K562 (cell line): Measurements from ENCODE around the gene RITA1. TPM values are rescaled to one million over a fixed set of nuclear protein-coding genes. Genes with fewer than 3 reads are reported as not detected.

Source experiments
- ATAC-seq: fragments of 200-7000 bp; cut with Tn5 transposase; 3 replicates; pipeline ENCODE4 v1.9.1; 2020; ENCODE audit warnings: moderate library complexity
- BruUV-seq: library from RNA; stranded (reverse); fragments of 400-500 nt; replicated peaks from 2 replicates; lab custom pipeline; 2021; lab: Mats Ljungman, UMichigan
- CTCF ChIA-PET: fragments of 300-600 bp; formaldehyde crosslinking; extraction: SDS; loops from one replicate; lab custom pipeline; 2021; ENCODE audit warnings: low intra/inter-chr PET ratio; lab: Yijun Ruan, JAX
- POLR2A ChIA-PET: fragments of 300-600, 350-650 bp; sonication (Branson Sonifier 250); formaldehyde crosslinking; extraction: SDS; loops from one replicate; lab custom pipeline; 2021; ENCODE audit warnings: antibody characterized with exemption, inconsistent platforms; lab: Yijun Ruan, JAX
- DNase-seq, 4 experiments: peaks; one replicate each; pipeline versions ENCODE4 v3.0.0 to v3.0.0-alpha.2; 2011 to 2018; ENCODE audit warnings: low spot score in 3 of 4, mixed read lengths in 3 of 4; ENCODE audit errors: extremely low read depth in 1 of 4
- FAIRE-seq: peaks from 2 replicates; lab custom pipeline; 2011; peaks lifted over from hg19 to GRCh38; lab: Jason Lieb, UNC
- H2AFZ ChIP-seq: 2 replicates; pipeline ENCODE4 v1.6.0; 2011; ENCODE audit warnings: low read depth, low read length, control low read depth, inconsistent platforms
- H3K27ac ChIP-seq: fragments of 200-600 bp; 3 replicates; pipeline ENCODE4 v1.8.0; 2011; ENCODE audit warnings: low read depth, mild to moderate bottlenecking, control low read depth, inconsistent platforms, low read length, moderate library complexity, mixed read lengths; ENCODE audit errors: extremely low read depth
- H3K27me3 ChIP-seq, 2 experiments: fragments of 300-600 bp in 1 of 2; 2 replicates in 1 of 2; 3 replicates in 1 of 2; pipeline versions ENCODE4 v1.6.0 to v1.8.0; 2011; ENCODE audit warnings: inconsistent platforms in 2 of 2, low read length in 2 of 2, mild to moderate bottlenecking in 1 of 2, mixed read lengths in 1 of 2, moderate library complexity in 1 of 2; ENCODE audit not compliant: control insufficient read depth in 2 of 2, insufficient read depth in 2 of 2
- H3K36me3 ChIP-seq: fragments of 300-600 bp; 3 replicates; pipeline ENCODE4 v1.8.0; 2011; ENCODE audit warnings: mild to moderate bottlenecking, low read length, inconsistent platforms; ENCODE audit not compliant: control insufficient read depth, insufficient read depth
- H3K4me1 ChIP-seq, 2 experiments: fragments of 200-600 bp in 1 of 2; replicated peaks in 1 of 2; 2 replicates in 1 of 2; 3 replicates in 1 of 2; pipeline versions ENCODE4 v1.5.1 to v1.8.0; 2011; ENCODE audit warnings: inconsistent platforms in 2 of 2, low read length in 2 of 2, mild to moderate bottlenecking in 1 of 2, mixed read lengths in 1 of 2, moderate library complexity in 1 of 2; ENCODE audit not compliant: control insufficient read depth in 2 of 2, insufficient read depth in 2 of 2
- H3K4me2 ChIP-seq: 2 replicates; pipeline ENCODE4 v1.6.1; 2011; ENCODE audit warnings: low read length, control low read depth, inconsistent platforms, mixed read lengths; ENCODE audit not compliant: insufficient read depth
- H3K4me3 ChIP-seq: fragments of 200-600 bp; sonication (generic), shearing (Covaris generic); 2 replicates; pipeline ENCODE4 v1.5.1; 2016; ENCODE audit warnings: control low read depth, inconsistent platforms
- H3K79me2 ChIP-seq: fragments of 200-600 bp; 3 replicates; pipeline ENCODE4 v1.8.0; 2011; ENCODE audit warnings: low read length, inconsistent platforms; ENCODE audit not compliant: control insufficient read depth, insufficient read depth
- H3K9ac ChIP-seq, 2 experiments: 2 replicates each; pipeline versions ENCODE4 v1.6.0 to v1.6.1; 2011; ENCODE audit warnings: low read depth in 2 of 2, low read length in 2 of 2, control low read depth in 1 of 2, inconsistent platforms in 1 of 2, mild to moderate bottlenecking in 1 of 2, mixed read lengths in 1 of 2; ENCODE audit not compliant: insufficient read depth in 1 of 2
- H3K9me1 ChIP-seq: one replicate; pipeline ENCODE4 v1.6.0; 2011; ENCODE audit warnings: inconsistent platforms, mild to moderate bottlenecking, low read length, moderate library complexity; ENCODE audit not compliant: control insufficient read depth, insufficient read depth
- H3K9me3 ChIP-seq: replicated peaks from 2 replicates; pipeline ENCODE4 v1.5.1; 2011; ENCODE audit warnings: low read depth, low read length, inconsistent platforms; ENCODE audit not compliant: control insufficient read depth, insufficient read depth
- H4K20me1 ChIP-seq: replicated peaks from 2 replicates; pipeline ENCODE4 v1.6.1; 2011; ENCODE audit warnings: low read length, inconsistent platforms, mixed read lengths; ENCODE audit not compliant: control insufficient read depth, insufficient read depth
- CREM ChIP-seq: IDR thresholded peaks from 2 replicates; pipeline ENCODE4 v1.6.1; 2014; ENCODE audit warnings: antibody characterized with exemption, low read depth
- DDX20 ChIP-seq: fragments of 450-650 bp; IDR thresholded peaks from 2 replicates; pipeline ENCODE4 v1.6.1; 2016; ENCODE audit warnings: missing genetic modification characterization, low read depth, mild to moderate bottlenecking, missing compliant biosample characterization, moderate library complexity
- NRF1 ChIP-seq, 2 experiments: fragments of 450-650 bp; IDR thresholded peaks in 1 of 2; conservative IDR thresholded peaks in 1 of 2; 2 replicates each; pipeline ENCODE4 v1.6.1; 2014; ENCODE audit warnings: mild to moderate bottlenecking in 2 of 2
- POLR2AphosphoS5 ChIP-seq: IDR thresholded peaks from 2 replicates; pipeline ENCODE4 v1.6.1; 2011; ENCODE audit warnings: mild to moderate bottlenecking, low read depth, low read length, moderate library complexity; ENCODE audit not compliant: control insufficient read depth, insufficient read depth
- RBM25 ChIP-seq: fragments of 200-400 bp; formaldehyde crosslinking; IDR thresholded peaks from 2 replicates; pipeline ENCODE4 v1.6.1; 2018; ENCODE audit warnings: low read length, low read depth, moderate library complexity; ENCODE audit not compliant: severe bottlenecking
- RBM39 ChIP-seq: fragments of 200-400 bp; formaldehyde crosslinking; optimal IDR thresholded peaks from 2 replicates; pipeline ENCODE3; 2018; ENCODE audit warnings: low read depth, low read length
- SRSF1 ChIP-seq: fragments of 200-400 bp; formaldehyde crosslinking; IDR thresholded peaks from 2 replicates; pipeline ENCODE4 v1.6.1; 2017; ENCODE audit warnings: mild to moderate bottlenecking, low read depth, low read length, moderate library complexity
- ZNF23 ChIP-seq: fragments of 250-450 bp; sonication (Bioruptor Pico); IDR thresholded peaks from 2 replicates; pipeline ENCODE4 v1.4.0; 2020; ENCODE audit warnings: mild to moderate bottlenecking
- WGBS: fragments of 100-300 bp; shearing (Covaris generic); methylation state at CpG from one replicate; pipeline ENCODE4 v1.1.6; 2016; ENCODE audit warnings: low coverage, mixed read lengths; ENCODE audit not compliant: insufficient coverage; ENCODE audit errors: missing lambda C conversion rate; 5-methylcytosine and 5-hydroxymethylcytosine counted together
- in situ Hi-C: fragments of 300-500 bp; cut with MboI; formaldehyde crosslinking; loops from 4 replicates; pipeline ENCODE4 v1.15.0; 2018; ENCODE audit warnings: inconsistent platforms, mixed read lengths
- intact Hi-C: fragments of 100-400 bp; cut with micrococcal nuclease; formaldehyde crosslinking; loops from 2 replicates; pipeline ENCODE4 v1.14.2; 2022
- polyA plus RNA-seq, 8 experiments: library from polyadenylated mRNA; depleted of rRNA in 4 of 8; stranded (reverse) in 5 of 8; unstranded in 3 of 8; fragments of >200 nt; fragmentation: Nextera tagmentation in 2 of 8; fragmentation: Illumina TruSeq in 1 of 8; extraction: Ambion mirVana in 2 of 8; extraction: Trizol in 1 of 8; gene quantifications; 2 replicates each; pipeline versions ENCODE4 v1.2.1 to v1.2.3, GENCODE V29; 2011 to 2014; ENCODE audit warnings: inconsistent platforms in 1 of 8, missing spikeins in 1 of 8
- total RNA-seq, 7 experiments: library from RNA; depleted of rRNA in 6 of 7; stranded (reverse); fragments of >200 nt in 6 of 7; fragmentation: Illumina TruSeq in 2 of 7; extraction: Trizol in 2 of 7; gene quantifications; 2 replicates each; pipeline versions ENCODE4 v1.2.1 to v1.2.3, GENCODE V29; 2011 to 2021; ENCODE audit warnings: low replicate concordance in 1 of 7
- TF ChIP-seq, protein P1 (sequence below): fragments of 200-800 bp; sonication (Bioruptor generic); IDR thresholded peaks from 2 replicates; pipeline ENCODE4 v1.6.1; 2016; ENCODE audit warnings: missing genetic modification characterization, missing compliant biosample characterization
- TF ChIP-seq, protein P2 (sequence below), 2 experiments: IDR thresholded peaks; 2 replicates each; pipeline ENCODE4 v1.6.1; 2012; ENCODE audit warnings: improper control_type of control experiment in 2 of 2, low read depth in 2 of 2, low read length in 2 of 2, borderline replicate concordance in 1 of 2
- TF ChIP-seq, protein P3 (sequence below): IDR thresholded peaks from 2 replicates; pipeline ENCODE4 v1.6.1; 2014; ENCODE audit warnings: antibody characterized with exemption
- TF ChIP-seq, protein P4 (sequence below): sonication (generic); formaldehyde crosslinking; IDR thresholded peaks from 2 replicates; pipeline ENCODE4 v1.9.0; 2022; ENCODE audit warnings: mild to moderate bottlenecking, missing genetic modification reagents

RITA1 gene
- total and polyA plus RNA-seq, 9 of the 15 experiments (the other 6 are each of a cell fraction or from before 2014, with no cell fraction given): 2.8 to 40.4 (median 18.0) TPM

DNA sequence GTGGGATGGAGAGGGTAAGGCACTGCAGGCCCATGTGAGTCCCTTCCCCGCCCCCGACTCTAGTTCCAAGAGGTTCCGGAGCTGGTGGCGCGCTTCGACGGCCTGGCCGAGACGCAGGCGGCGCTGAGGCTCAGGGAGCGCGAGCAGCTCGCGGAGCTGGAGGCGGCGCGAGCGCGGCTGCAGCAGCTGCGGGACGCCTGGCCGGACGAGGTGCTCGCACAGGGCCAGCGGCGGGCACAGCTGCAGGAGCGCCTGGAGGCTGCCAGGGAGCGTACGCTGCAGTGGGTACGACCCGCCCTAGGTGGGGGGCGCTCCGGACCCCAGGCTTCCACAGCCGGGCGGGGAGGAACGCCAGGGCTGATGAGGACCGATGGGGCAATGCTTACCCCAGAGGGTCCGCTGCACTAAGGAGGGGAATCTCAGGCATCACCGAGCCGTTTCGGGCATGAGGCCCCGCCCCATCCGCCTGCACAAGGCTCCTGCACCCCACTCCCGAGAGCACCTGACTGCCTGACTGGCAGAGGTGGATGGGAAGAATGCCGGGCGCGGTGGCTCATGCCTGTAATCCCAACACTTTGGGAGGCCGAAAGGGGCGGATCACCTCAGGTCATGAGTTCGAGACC is 31.1 kb upstream of the RITA1 start:
- Histone ChIP-seq H4K20me1 (peaks cover 13% of the 10 kb centered on the region), H3K4me2 (no peak overlapping the region), H3K27ac (no peak overlapping the region), H3K4me1 (peaks cover 5 to 26% of the 10 kb centered on the region in 2 experiments; a peak in 3 of 5 replicates), H3K27me3 (peaks cover 13 to 28% of the 10 kb centered on the region in 2 experiments), H3K9me3 (no peaks in the 10 kb centered on the region), H3K36me3 (peaks cover 21% of the 10 kb centered on the region; the same call in 2 of the 3 replicates), H3K9ac (no peak overlapping the region), H3K79me2 (no peaks in the 10 kb centered on the region), H3K9me1 (no peaks in the 10 kb centered on the region), H2AFZ (no peak overlapping the region), H3K4me3 (no peak overlapping the region)
- no peak for ATAC-seq
- in situ Hi-C loops (no loop called here), intact Hi-C loops (loop anchor here (5.0 kb wide), 1 partner anchor 162 kb away; no protein-coding TSS in a partner anchor)
- 60% methylated on average over 26 of the region's 51 CpGs for WGBS
- DNase-seq: no peak
- ChIA-PET POLR2A (interaction anchor here (0.7 kb wide), 1 partner anchor 20 kb away, joined by 3 read pairs; no protein-coding TSS in a partner anchor), CTCF (no interaction called here)
- BruUV-seq: no TSS peak
- FAIRE-seq: no peak
- TF ChIP-seq, protein P1, sequence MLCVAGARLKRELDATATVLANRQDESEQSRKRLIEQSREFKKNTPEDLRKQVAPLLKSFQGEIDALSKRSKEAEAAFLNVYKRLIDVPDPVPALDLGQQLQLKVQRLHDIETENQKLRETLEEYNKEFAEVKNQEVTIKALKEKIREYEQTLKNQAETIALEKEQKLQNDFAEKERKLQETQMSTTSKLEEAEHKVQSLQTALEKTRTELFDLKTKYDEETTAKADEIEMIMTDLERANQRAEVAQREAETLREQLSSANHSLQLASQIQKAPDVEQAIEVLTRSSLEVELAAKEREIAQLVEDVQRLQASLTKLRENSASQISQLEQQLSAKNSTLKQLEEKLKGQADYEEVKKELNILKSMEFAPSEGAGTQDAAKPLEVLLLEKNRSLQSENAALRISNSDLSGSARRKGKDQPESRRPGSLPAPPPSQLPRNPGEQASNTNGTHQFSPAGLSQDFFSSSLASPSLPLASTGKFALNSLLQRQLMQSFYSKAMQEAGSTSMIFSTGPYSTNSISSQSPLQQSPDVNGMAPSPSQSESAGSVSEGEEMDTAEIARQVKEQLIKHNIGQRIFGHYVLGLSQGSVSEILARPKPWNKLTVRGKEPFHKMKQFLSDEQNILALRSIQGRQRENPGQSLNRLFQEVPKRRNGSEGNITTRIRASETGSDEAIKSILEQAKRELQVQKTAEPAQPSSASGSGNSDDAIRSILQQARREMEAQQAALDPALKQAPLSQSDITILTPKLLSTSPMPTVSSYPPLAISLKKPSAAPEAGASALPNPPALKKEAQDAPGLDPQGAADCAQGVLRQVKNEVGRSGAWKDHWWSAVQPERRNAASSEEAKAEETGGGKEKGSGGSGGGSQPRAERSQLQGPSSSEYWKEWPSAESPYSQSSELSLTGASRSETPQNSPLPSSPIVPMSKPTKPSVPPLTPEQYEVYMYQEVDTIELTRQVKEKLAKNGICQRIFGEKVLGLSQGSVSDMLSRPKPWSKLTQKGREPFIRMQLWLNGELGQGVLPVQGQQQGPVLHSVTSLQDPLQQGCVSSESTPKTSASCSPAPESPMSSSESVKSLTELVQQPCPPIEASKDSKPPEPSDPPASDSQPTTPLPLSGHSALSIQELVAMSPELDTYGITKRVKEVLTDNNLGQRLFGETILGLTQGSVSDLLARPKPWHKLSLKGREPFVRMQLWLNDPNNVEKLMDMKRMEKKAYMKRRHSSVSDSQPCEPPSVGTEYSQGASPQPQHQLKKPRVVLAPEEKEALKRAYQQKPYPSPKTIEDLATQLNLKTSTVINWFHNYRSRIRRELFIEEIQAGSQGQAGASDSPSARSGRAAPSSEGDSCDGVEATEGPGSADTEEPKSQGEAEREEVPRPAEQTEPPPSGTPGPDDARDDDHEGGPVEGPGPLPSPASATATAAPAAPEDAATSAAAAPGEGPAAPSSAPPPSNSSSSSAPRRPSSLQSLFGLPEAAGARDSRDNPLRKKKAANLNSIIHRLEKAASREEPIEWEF (CRISPR knock-in tag): no peak
- TF ChIP-seq RBM25 (no peak), RBM39 (no peak), ZNF23 (no peak), SRSF1 (no peak), NRF1 (conservative IDR thresholded peaks at IDR 0.05 in 1 of 2, IDR thresholded peaks at IDR 0.05 in 1 of 2) (no peak), POLR2AphosphoS5 (no peak), DDX20 (no peak), CREM (no peak)
- TF ChIP-seq, protein P2, sequence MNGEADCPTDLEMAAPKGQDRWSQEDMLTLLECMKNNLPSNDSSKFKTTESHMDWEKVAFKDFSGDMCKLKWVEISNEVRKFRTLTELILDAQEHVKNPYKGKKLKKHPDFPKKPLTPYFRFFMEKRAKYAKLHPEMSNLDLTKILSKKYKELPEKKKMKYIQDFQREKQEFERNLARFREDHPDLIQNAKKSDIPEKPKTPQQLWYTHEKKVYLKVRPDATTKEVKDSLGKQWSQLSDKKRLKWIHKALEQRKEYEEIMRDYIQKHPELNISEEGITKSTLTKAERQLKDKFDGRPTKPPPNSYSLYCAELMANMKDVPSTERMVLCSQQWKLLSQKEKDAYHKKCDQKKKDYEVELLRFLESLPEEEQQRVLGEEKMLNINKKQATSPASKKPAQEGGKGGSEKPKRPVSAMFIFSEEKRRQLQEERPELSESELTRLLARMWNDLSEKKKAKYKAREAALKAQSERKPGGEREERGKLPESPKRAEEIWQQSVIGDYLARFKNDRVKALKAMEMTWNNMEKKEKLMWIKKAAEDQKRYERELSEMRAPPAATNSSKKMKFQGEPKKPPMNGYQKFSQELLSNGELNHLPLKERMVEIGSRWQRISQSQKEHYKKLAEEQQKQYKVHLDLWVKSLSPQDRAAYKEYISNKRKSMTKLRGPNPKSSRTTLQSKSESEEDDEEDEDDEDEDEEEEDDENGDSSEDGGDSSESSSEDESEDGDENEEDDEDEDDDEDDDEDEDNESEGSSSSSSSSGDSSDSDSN (IDR thresholded peaks at IDR 0.05; ENCODE audit: borderline replicate concordance in 1 of 2, low read depth in 2 of 2, low read length in 2 of 2): no peak
- TF ChIP-seq, protein P3, sequence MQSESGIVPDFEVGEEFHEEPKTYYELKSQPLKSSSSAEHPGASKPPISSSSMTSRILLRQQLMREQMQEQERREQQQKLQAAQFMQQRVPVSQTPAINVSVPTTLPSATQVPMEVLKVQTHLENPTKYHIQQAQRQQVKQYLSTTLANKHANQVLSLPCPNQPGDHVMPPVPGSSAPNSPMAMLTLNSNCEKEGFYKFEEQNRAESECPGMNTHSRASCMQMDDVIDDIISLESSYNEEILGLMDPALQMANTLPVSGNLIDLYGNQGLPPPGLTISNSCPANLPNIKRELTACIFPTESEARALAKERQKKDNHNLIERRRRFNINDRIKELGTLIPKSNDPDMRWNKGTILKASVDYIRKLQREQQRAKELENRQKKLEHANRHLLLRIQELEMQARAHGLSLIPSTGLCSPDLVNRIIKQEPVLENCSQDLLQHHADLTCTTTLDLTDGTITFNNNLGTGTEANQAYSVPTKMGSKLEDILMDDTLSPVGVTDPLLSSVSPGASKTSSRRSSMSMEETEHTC: no peak
- TF ChIP-seq, protein P4, sequence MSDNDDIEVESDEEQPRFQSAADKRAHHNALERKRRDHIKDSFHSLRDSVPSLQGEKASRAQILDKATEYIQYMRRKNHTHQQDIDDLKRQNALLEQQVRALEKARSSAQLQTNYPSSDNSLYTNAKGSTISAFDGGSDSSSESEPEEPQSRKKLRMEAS (CRISPR knock-in tag): peak; percentile 12; the same call in 1 of the 2 replicates
